Measurements from ENCODE around the gene IFT74.
A peak's percentile ranks its signal among the peaks of the same experiment; 100 is the strongest.

Gene IFT74

GRCh38 chr9:26971721-26972120 lies 15.5 kb downstream of the IFT74 start:
- no peak for TF ChIP-seq CTCF (IDR thresholded peaks at IDR 0.05; ENCODE audit: low read depth, low read length)
- in situ Hi-C loops (cut with HindIII; ENCODE audit: low sequenced_read_pairs): no loop called here
- H3K4me3 ChIP-seq (ENCODE audit: low read depth, low read length): no peak overlapping the region
- DNase-seq (ENCODE audit: low read depth, low spot score): no peak

GRCh38 chr9:26973989-26974388 lies 17.8 kb downstream of the IFT74 start:
- no peak for DNase-seq (ENCODE audit: low read depth, low spot score)
- no peak for TF ChIP-seq CTCF (IDR thresholded peaks at IDR 0.05; ENCODE audit: low read depth, low read length)
- in situ Hi-C loops (cut with HindIII; ENCODE audit: low sequenced_read_pairs): no loop called here
- no peak overlapping the region for H3K4me3 ChIP-seq (ENCODE audit: low read depth, low read length)

DNA sequence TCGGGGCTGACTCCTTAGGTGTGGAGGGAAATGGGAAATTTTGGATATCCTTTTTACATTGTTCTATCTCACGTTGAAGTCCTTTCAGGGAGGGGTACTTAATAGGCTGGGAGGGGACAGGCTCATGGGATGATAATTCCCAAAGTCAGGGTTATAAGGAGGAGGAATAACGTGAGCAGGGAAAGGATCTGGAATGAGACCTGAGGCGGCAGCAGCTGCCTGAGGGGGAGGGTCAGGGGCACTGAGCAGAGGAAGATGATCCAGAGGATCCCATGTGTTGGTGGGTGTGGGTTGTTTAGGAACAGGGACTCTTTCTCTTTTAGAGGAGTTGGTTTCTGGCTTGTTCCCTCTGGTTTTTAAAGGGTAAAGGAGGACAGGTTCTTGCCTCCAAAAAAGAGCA lies 18.7 kb downstream of the IFT74 start:
- DNase-seq (ENCODE audit: low read depth, low spot score): no peak
- in situ Hi-C loops (cut with HindIII; ENCODE audit: low sequenced_read_pairs): no loop called here
- H3K4me3 ChIP-seq (ENCODE audit: low read depth, low read length): no peak overlapping the region
- no peak for TF ChIP-seq CTCF (IDR thresholded peaks at IDR 0.05; ENCODE audit: low read depth, low read length)

GRCh38 chr9:26975728-26976707 lies 19.8 kb downstream of the IFT74 start:
- H3K4me3 ChIP-seq (ENCODE audit: low read depth, low read length): no peak overlapping the region
- in situ Hi-C loops (cut with HindIII; ENCODE audit: low sequenced_read_pairs): no loop called here
- peak; percentile 35 for DNase-seq (ENCODE audit: low read depth, low spot score)
- TF ChIP-seq CTCF (IDR thresholded peaks at IDR 0.05; ENCODE audit: low read depth, low read length): peak; percentile 52

GRCh38 chr9:26983340-26983739 lies 27.1 kb downstream of the IFT74 start:
- no peak overlapping the region for H3K4me3 ChIP-seq (ENCODE audit: low read depth, low read length)
- no peak for DNase-seq (ENCODE audit: low read depth, low spot score)
- in situ Hi-C loops (cut with HindIII; ENCODE audit: low sequenced_read_pairs): no loop called here
- no peak for TF ChIP-seq CTCF (IDR thresholded peaks at IDR 0.05; ENCODE audit: low read depth, low read length)

DNA sequence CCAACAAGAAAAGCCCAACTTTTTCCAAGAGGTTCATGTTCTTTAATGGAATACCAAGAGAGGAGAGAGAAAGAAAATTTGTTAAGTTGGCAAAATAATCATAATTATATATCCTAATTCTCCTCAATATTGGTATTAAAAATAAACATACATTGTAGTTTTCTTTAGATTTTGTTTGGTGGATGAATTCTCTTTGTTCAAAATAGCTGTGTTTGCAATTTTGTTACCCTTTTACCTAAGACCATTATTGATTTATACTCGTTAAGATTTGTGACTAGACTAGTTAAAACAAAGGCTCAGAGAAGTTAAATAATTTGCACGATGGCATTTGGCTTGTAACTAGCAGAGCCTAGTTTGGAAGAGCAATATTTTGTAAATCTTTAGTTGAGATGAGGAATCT lies 39.6 kb downstream of the IFT74 start:
- no peak for DNase-seq (ENCODE audit: low read depth, low spot score)
- H3K4me3 ChIP-seq (ENCODE audit: low read depth, low read length): no peak overlapping the region
- TF ChIP-seq CTCF (IDR thresholded peaks at IDR 0.05; ENCODE audit: low read depth, low read length): no peak
- in situ Hi-C loops (cut with HindIII; ENCODE audit: low sequenced_read_pairs): no loop called here

Data from astrocyte of the spinal cord (primary cell).